Right renal pelvis (tissue), 4 donors: ENCODE measurements around the gene GMFB. TPM values are rescaled to one million over a fixed set of nuclear protein-coding genes. Genes with fewer than 3 reads are reported as not detected.

Source experiments
- DNase-seq, 4 donors: peaks; one replicate each; pipeline ENCODE4 v3.0.0-alpha.2; 2013; ENCODE audit warnings: low read depth in 4 of 4, low spot score in 3 of 4, missing footprints in 1 of 4
- polyA plus RNA-seq, 4 donors: library from polyadenylated mRNA; unstranded; fragments of 120-200 nt; gene quantifications; one replicate each; pipeline ENCODE4 v1.2.1, GENCODE V29; 2013; ENCODE audit not compliant: insufficient read length in 4 of 4

The GMFB gene
- polyA plus RNA-seq, 4 donors = 91.9 to 113 (median 106) TPM

GRCh38 chr14:54497224-54497623 is 8.4 kb upstream of the GMFB start:
- no peak for DNase-seq

GRCh38 chr14:54493293-54493692 is 4.5 kb upstream of the GMFB start:
- no peak for DNase-seq

GRCh38 chr14:54490445-54491175 is 1.8 kb upstream of the GMFB start:
- no peak for DNase-seq

- DNase-seq = no peak
These were observed 1.1 kb upstream of the GMFB start for GRCh38 chr14:54489731-54490444.

- no peak for DNase-seq
These were observed 521 bp upstream of the GMFB start for GRCh38 chr14:54489318-54489683.

- no peak for DNase-seq
These were observed 498 bp downstream of the GMFB start for GRCh38 chr14:54488318-54488645.

GRCh38 chr14:54487771-54488170 is 1.0 kb downstream of the GMFB start:
- no peak for DNase-seq

- no peak for DNase-seq
These were observed 2.1 kb downstream of the GMFB start for GRCh38 chr14:54486685-54487084.

- DNase-seq = no peak
These were observed 4.9 kb downstream of the GMFB start for GRCh38 chr14:54483846-54484245.

GRCh38 chr14:54483073-54483745 is 5.6 kb downstream of the GMFB start:
- DNase-seq = no peak

- no peak for DNase-seq
These were observed 7.1 kb downstream of the GMFB start for GRCh38 chr14:54481695-54482094.

- DNase-seq = no peak
These were observed 7.8 kb downstream of the GMFB start for GRCh38 chr14:54480830-54481562.

GRCh38 chr14:54478636-54479215 is 10.1 kb downstream of the GMFB start:
- no peak for DNase-seq

- no peak for DNase-seq
These were observed 12.9 kb downstream of the GMFB start for GRCh38 chr14:54475911-54476310.

GRCh38 chr14:54475187-54475899 is 13.4 kb downstream of the GMFB start:
- DNase-seq = no peak

- no peak for DNase-seq
These were observed 14.5 kb downstream of the GMFB start for GRCh38 chr14:54474232-54474793.

GRCh38 chr14:54472315-54472714 is 16.5 kb downstream of the GMFB start:
- DNase-seq = no peak

- DNase-seq = no peak
These were observed 17.1 kb downstream of the GMFB start for GRCh38 chr14:54471641-54472040.

- no peak for DNase-seq
These were observed 18.1 kb downstream of the GMFB start for GRCh38 chr14:54470701-54471100.

- DNase-seq = no peak
These were observed 21.5 kb downstream of the GMFB start for GRCh38 chr14:54467280-54467679.
